ENCODE data around the gene MCM9.

DNA sequence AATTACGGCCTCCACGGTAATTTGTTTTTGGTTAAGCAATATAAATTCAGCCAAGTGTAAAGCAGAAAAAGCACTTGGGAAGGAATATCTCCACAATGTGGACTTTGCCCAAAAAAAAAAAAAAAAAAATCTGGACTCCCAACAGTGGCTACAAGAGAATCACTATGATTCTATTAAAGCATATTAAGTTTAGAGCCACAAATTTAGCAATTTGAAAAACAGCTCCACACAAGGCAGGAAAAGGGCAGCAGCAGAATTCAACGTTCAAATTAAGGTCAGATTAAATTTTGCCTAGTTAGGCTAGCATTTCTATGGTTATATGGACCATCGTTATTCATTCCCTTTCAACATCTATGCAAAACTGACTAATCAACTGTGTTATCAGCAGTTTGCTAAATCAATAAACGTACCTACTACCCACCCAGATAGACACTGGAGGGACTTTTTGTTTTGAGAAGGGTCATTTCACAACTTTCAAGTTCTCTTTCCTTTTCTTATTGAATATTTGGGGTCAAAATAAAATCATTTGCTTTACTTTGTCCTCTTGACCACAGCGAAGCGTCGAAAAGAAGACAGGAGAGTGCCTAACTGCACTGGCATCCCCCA is 1.0 kb downstream of the MCM9 start:
- TF ChIP-seq, protein P1, sequence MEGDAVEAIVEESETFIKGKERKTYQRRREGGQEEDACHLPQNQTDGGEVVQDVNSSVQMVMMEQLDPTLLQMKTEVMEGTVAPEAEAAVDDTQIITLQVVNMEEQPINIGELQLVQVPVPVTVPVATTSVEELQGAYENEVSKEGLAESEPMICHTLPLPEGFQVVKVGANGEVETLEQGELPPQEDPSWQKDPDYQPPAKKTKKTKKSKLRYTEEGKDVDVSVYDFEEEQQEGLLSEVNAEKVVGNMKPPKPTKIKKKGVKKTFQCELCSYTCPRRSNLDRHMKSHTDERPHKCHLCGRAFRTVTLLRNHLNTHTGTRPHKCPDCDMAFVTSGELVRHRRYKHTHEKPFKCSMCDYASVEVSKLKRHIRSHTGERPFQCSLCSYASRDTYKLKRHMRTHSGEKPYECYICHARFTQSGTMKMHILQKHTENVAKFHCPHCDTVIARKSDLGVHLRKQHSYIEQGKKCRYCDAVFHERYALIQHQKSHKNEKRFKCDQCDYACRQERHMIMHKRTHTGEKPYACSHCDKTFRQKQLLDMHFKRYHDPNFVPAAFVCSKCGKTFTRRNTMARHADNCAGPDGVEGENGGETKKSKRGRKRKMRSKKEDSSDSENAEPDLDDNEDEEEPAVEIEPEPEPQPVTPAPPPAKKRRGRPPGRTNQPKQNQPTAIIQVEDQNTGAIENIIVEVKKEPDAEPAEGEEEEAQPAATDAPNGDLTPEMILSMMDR (CRISPR knock-in tag; IDR thresholded peaks at IDR 0.05), result no peak
- no peak for TF ChIP-seq MEF2D (CRISPR knock-in tag; IDR thresholded peaks at IDR 0.05)
- TF ChIP-seq MAX (IDR thresholded peaks at IDR 0.05), result no peak
- no peak for TF ChIP-seq KDM3A (CRISPR knock-in tag; IDR thresholded peaks at IDR 0.05; ENCODE audit: low read depth)
- no peak for TF ChIP-seq GATAD2A (CRISPR knock-in tag; IDR thresholded peaks at IDR 0.05)
- TF ChIP-seq CBFB (CRISPR knock-in tag; IDR thresholded peaks at IDR 0.05), result no peak
- TF ChIP-seq ZNF660 (CRISPR knock-in tag; IDR thresholded peaks at IDR 0.05; ENCODE audit: borderline replicate concordance, low read depth), result no peak
- TF ChIP-seq, protein P2, sequence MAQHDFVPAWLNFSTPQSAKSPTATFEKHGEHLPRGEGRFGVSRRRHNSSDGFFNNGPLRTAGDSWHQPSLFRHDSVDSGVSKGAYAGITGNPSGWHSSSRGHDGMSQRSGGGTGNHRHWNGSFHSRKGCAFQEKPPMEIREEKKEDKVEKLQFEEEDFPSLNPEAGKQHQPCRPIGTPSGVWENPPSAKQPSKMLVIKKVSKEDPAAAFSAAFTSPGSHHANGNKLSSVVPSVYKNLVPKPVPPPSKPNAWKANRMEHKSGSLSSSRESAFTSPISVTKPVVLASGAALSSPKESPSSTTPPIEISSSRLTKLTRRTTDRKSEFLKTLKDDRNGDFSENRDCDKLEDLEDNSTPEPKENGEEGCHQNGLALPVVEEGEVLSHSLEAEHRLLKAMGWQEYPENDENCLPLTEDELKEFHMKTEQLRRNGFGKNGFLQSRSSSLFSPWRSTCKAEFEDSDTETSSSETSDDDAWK (CRISPR knock-in tag; IDR thresholded peaks at IDR 0.05), result no peak
- no peak for TF ChIP-seq ZNF589 (CRISPR knock-in tag; conservative IDR thresholded peaks at IDR 0.05)
- TF ChIP-seq ZBTB7B (CRISPR knock-in tag; IDR thresholded peaks at IDR 0.05), result no peak
- no peak for TF ChIP-seq TGIF2 (CRISPR knock-in tag; IDR thresholded peaks at IDR 0.05)
- TF ChIP-seq NFE2 (CRISPR knock-in tag; IDR thresholded peaks at IDR 0.05), result no peak
- TF ChIP-seq, protein P3, sequence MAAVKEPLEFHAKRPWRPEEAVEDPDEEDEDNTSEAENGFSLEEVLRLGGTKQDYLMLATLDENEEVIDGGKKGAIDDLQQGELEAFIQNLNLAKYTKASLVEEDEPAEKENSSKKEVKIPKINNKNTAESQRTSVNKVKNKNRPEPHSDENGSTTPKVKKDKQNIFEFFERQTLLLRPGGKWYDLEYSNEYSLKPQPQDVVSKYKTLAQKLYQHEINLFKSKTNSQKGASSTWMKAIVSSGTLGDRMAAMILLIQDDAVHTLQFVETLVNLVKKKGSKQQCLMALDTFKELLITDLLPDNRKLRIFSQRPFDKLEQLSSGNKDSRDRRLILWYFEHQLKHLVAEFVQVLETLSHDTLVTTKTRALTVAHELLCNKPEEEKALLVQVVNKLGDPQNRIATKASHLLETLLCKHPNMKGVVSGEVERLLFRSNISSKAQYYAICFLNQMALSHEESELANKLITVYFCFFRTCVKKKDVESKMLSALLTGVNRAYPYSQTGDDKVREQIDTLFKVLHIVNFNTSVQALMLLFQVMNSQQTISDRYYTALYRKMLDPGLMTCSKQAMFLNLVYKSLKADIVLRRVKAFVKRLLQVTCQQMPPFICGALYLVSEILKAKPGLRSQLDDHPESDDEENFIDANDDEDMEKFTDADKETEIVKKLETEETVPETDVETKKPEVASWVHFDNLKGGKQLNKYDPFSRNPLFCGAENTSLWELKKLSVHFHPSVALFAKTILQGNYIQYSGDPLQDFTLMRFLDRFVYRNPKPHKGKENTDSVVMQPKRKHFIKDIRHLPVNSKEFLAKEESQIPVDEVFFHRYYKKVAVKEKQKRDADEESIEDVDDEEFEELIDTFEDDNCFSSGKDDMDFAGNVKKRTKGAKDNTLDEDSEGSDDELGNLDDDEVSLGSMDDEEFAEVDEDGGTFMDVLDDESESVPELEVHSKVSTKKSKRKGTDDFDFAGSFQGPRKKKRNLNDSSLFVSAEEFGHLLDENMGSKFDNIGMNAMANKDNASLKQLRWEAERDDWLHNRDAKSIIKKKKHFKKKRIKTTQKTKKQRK (IDR thresholded peaks at IDR 0.05; ENCODE audit: low read length), result no peak
